Hepatocyte (in vitro differentiated cells): ENCODE measurements around the gene SLBP.

ENCODE experiments used
- EZH2 ChIP-seq: fragments of 200-600 bp; sonication (generic); IDR thresholded peaks from 2 replicates; pipeline ENCODE4 v1.6.1; 2016; ENCODE audit warnings: antibody characterized with exemption, mild to moderate bottlenecking, borderline replicate concordance
- EZH2phosphoT487 ChIP-seq: fragments of 200-600 bp; sonication (generic); IDR thresholded peaks from one replicate; pipeline ENCODE4 v1.6.1; 2018; ENCODE audit warnings: antibody characterized with exemption, mild to moderate bottlenecking, low read depth, moderate library complexity; ENCODE audit not compliant: unreplicated experiment, severe bottlenecking
- TF ChIP-seq, protein P1 (sequence below): fragments of 200-600 bp; sonication (generic); IDR thresholded peaks from 2 replicates; pipeline ENCODE4 v1.5.1; 2016; ENCODE audit warnings: antibody characterized with exemption, mild to moderate bottlenecking; ENCODE audit not compliant: poor library complexity

DNA sequence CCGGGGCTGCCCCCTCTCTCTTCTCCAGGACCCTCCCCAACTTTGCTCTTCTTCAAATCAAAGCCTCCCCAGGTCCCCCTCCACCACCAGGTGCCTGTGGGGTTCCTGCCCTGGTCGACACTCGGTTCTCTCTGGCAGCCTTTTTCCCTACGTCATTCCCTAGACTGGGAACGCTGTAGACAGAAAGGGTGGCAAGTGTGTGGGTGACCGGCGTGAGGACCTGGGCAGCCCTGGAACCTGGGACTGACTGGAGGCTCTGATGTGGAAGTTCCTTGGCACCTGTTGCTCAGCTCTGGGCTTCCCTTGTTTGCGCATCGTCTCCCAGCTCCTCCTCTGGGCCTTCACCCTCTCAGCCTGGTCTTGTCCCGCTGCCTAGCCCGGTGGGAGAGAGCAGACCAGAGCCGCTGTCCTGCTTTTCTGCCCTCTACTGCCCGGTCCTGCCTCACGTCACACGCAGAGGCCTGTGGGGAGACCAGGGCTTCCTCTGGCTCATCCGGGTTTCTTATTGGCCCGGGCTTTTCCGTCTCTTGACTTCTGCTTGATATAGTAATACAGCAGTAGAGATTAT is 10.5 kb upstream of the SLBP start:
- TF ChIP-seq, protein P1, sequence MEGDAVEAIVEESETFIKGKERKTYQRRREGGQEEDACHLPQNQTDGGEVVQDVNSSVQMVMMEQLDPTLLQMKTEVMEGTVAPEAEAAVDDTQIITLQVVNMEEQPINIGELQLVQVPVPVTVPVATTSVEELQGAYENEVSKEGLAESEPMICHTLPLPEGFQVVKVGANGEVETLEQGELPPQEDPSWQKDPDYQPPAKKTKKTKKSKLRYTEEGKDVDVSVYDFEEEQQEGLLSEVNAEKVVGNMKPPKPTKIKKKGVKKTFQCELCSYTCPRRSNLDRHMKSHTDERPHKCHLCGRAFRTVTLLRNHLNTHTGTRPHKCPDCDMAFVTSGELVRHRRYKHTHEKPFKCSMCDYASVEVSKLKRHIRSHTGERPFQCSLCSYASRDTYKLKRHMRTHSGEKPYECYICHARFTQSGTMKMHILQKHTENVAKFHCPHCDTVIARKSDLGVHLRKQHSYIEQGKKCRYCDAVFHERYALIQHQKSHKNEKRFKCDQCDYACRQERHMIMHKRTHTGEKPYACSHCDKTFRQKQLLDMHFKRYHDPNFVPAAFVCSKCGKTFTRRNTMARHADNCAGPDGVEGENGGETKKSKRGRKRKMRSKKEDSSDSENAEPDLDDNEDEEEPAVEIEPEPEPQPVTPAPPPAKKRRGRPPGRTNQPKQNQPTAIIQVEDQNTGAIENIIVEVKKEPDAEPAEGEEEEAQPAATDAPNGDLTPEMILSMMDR = no peak
- no peak for TF ChIP-seq EZH2
- TF ChIP-seq EZH2phosphoT487 = no peak
